HG02571 (cell line): ENCODE measurements around the gene BIN2.

Source experiments
- ATAC-seq: cut with Tn5 transposase; IDR thresholded peaks from one replicate; pipeline ENCODE4 v1.9.1; 2021; ENCODE audit warnings: mild to moderate bottlenecking, moderate library complexity; ENCODE audit not compliant: unreplicated experiment

The BIN2 gene

DNA sequence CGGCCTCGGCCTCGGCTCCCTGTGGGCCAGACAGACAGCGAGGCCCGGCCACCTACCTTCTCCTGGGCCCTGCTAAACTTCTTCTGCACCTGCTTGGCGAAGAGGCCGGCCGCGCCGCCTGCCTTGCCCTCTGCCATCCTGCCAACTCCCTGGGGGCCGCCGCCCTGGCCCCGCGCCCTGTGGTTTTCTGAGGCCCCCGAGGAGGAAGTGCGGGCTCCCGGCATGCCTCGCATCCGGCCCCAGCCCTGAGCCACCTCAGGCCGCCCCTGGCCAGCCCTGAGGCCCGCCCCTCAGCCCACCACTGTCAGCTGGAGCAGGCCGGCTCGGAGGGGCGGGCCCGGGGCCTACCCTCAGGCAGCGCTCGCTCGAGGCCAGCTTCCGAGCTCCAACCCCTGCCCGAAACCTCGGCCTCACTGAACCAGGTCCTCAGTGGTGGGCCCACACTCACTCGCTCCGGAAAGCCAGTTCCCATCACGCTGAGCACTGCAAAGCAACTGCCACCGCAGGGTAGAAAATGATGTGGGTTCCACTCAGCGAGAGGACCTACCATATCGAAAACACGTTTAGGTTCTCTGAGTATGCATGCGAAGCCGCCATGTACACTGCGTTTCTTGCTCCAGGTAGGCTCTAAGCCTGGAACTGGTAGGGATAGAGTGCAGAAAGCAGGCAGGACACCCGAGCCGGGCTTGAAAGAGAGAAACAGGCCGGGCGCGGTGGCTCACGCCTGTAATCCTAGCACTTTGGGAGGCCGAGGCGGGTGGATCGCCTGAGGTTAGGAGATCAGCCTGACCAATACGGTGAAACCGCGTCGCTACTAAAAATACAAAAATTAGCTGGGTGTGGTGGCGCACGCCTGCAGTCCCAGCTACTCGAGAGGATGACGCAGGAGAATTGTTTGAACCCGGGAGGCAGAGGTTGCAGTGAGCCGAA lies at the start of gene BIN2:
Gene BIN2 (minus strand): TSS at position 209 of the 930 bp plus-strand sequence. CDS start 72 bp downstream, at position 137.
- peak; percentile 56 for ATAC-seq

- no peak for ATAC-seq
Measured at GRCh38 chr12:51373187-51373586, 49.2 kb upstream of the BIN2 start.

GRCh38 chr12:51372021-51372420 lies 48.0 kb upstream of the BIN2 start:
- ATAC-seq, result no peak

- ATAC-seq, result no peak
Measured at GRCh38 chr12:51371295-51371953, 47.5 kb upstream of the BIN2 start.

- no peak for ATAC-seq
Measured at GRCh38 chr12:51370667-51371066, 46.7 kb upstream of the BIN2 start.

- no peak for ATAC-seq
Measured at GRCh38 chr12:51369581-51369980, 45.6 kb upstream of the BIN2 start.

DNA sequence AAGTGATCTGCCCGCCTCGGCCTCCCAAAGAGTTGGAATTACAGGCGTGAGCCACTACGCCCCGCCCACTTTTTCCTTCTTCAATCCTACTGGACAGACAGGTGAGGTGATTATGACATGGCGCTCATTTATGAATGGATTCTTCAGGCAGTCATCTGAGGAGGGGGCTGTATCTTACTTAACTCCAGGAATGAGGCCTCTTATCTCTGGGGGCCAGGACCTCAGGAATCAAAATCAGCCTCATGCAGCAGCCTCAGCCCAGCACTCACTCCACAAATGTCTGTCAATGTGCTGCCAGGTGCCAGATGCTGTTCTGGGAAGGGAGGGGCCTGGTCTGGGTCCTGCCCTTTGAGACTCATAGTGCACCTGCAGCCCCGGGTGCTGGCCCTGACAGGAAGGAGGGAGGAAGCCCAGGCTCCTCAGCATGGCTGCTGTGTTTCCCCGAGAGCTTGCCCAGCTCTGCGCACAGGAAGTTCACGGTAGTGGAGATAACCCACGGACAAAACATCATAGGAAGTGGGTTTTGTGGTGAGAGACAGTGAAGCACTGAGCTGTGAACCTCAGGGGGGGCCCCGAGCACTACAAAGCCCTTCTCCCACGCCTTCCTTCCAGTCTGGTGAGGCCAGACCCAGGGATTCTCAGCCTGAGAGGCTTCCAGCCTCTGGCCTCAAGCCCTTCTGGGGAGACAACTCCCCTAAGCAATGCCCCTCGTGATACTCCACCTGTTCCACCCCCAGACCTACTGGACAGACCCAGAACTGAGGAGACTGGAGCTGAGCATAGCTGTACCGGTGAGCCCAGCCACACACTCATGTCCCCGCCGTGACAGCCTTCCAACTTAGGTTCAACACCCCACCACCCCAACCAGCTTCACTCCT lies 44.9 kb upstream of the BIN2 start:
- ATAC-seq, result peak; percentile 97

DNA sequence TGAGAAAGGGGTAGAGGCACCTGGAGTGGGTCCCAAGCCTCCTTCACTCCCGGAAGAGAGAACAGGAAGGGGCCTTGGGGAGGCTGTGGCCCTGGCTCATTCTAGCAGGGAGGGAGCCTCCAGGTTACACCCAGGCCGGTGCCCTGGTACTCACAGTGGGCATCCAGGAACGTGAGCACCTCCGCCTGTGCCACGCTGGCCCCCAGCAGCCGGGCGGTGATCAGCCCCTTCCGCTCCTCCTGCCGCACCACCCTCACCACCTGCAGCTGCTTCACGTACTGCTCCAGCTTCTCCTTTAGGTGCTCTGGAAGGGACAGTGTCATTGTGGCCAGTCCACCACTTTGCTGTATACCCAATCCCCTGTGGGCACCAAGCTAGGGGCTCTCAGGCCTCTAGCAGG lies 41.3 kb upstream of the BIN2 start:
- no peak for ATAC-seq

- no peak for ATAC-seq
Measured at GRCh38 chr12:51364001-51364400, 40.0 kb upstream of the BIN2 start.

DNA sequence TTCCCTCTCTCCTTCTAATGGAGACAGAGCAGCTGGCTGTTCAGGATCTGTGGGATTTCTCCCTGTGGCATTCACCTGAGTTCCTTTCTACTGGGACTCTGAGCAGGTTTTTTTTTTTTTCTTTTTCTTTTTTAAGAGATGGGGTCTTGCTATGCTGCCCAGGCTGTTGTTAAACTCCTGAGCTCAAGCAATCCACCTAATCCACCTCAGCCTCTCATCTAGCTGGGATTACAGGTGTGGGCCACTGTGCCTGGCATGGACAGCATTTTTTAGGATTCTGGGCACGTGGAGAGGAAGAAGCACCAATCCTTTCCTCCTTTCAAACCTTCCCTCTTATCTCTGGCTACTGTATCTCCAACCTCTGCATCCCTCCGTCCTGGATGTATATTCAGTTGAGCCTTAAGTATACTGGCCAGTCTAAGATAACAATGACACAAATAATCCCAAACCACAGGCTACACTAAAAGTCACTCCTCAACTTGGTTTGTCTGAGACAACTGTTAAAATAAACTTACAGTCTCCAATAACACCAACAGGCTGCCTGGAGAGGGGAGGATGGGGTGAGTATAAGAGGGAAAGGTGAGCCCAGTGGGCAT lies 38.9 kb upstream of the BIN2 start:
- ATAC-seq, result no peak

DNA sequence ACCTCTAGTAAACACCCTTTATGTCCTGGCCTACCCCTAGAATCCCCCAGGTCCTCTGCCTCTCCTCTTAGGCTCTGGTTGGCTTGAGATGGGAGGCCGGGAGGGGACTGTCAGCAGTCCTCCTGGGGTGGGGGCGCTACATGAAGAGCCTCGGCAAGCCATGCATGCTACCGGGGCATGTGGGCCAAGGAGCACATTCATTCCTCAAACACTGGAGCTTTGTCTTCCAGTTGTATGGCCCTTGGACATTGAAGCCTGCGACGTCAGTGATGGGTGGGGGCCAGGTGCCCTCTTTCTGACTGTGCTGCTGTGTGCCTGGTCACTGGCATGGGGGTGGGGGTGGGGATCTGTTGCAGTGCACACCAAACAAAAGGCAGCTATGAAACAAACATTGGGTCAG lies 38.3 kb upstream of the BIN2 start:
- no peak for ATAC-seq

- no peak for ATAC-seq
Measured at GRCh38 chr12:51361161-51362016, 37.4 kb upstream of the BIN2 start.

DNA sequence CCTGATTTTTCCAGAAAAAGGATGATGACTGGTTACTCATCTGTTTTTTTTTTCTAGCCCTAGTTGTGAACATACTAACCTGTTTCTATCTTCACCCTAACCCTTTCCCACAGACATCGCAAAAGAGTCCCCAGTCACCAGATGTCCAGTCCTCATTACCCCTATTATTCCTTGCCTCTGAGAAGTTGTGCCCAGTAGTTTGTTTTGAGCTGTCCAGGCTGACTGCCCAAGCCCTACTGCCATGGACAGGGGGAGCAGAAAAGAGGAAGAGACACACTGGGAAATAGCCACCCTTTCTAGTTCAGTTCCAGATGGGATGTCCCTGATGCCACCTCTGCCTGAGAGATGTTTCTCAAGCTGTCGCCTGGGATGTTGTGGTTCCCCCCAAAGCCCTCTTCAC lies 36.3 kb upstream of the BIN2 start:
- no peak for ATAC-seq

DNA sequence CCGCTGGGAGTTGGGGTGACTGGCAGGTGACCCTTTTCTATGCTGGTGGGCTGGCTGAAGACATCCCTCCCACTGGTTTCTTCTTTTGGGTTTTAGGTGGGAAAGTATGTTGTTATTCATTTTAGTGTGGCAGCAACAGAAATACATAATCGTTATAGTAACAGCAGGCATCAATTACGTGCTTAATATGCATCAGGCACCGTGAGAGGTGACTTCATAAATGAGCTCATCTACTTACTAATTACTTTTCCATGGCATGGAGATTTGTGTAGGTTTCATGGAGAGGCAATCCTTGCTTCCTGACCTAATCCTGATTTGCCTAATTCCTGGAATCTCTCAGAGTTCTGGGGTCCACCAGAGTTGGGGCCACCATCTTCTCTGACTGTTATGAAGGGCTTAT lies 35.9 kb upstream of the BIN2 start:
- no peak for ATAC-seq

DNA sequence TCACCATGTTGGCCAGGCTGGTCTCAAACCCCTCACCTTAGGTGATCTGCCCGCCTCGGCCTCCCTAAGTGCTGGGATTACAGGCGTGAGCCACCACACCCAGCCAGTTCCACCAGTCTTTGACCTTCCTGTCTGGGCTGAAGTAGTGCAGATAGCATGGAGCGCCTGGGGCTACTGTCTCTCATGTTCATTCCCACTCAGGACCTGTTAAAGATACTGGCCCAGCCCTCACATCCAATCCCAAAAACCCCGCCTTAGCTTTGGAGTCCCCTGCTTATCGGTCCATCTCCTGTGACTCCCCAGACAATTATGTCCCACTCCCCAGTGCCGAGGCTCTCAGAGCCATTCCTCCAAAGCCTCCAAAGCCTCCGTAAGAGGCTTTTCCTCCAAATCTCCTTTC lies 34.5 kb upstream of the BIN2 start:
- no peak for ATAC-seq

- no peak for ATAC-seq
Measured at GRCh38 chr12:51357374-51358047, 33.5 kb upstream of the BIN2 start.

DNA sequence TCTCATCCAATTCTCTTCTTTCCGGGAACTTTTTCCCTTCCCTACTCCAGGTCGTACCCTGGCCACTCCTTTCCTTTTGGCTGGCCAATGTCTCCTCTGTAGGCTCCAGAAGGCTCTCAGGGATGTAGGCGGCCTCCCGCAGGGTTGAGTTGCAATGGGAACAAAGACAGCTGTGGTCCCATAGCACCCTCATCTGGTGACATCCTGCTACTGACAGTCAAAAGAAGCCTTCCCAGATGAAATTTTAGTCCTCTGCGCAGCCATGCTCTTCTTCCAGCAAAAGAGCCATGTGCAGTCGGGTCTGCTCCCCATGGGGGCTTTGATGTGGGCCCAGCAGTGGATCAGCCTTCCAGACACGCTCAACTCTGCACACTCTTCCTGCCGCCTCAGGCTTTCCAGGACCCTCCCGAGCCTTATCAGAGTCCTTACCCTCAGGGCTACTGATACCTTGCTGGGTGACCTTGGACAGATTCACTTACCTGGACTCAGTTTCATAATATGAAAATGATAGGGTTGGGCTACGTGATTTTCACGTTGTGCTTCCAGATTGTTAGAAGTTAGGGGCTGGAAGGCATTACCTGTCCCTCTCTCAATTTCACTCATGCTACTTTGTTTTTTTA lies 28.0 kb upstream of the BIN2 start:
- ATAC-seq, result no peak

GRCh38 chr12:51349026-51349425 lies 25.1 kb upstream of the BIN2 start:
- no peak for ATAC-seq

DNA sequence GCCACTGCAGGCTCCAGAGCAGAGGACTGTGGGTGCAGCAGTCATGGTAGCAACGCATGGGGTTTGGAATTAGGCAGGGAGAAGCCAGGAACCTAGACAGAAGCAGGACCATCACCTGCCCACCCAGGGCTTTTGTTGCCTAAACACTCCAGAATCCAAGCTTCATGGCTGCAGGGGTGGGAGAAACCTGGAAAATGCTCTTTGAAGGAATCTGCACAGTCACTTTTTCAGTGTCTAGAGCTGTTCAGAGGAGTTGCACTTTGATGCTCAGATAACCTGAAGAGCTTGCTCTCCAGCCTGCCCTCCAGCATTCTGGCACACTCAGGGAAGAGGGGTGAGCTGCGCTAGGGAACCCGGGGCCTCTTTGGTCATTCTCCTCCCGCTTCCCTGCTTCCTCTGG lies 24.1 kb upstream of the BIN2 start:
- no peak for ATAC-seq
